HCT116 (cell line): Measurements from ENCODE around the gene PHC1. TPM values are rescaled to one million over a fixed set of nuclear protein-coding genes. Genes with fewer than 3 reads are reported as not detected.
"Not testable (repeated sequence)": the region's sequence is repeated elsewhere in the genome, so short reads cannot be mapped to it uniquely, and the experiment has no call there.

Experiments used
- ATAC-seq: fragments of 200-7000 bp; cut with Tn5 transposase; 2 replicates; pipeline ENCODE4 v1.9.1; 2020; ENCODE audit warnings: mild to moderate bottlenecking, moderate library complexity
- BruUV-seq: library from RNA; stranded (reverse); fragments of 400-500 nt; replicated peaks from 2 replicates; lab custom pipeline; 2021; lab: Mats Ljungman, UMichigan
- CTCF ChIA-PET: fragments of 300-600 bp; sonication (Branson Sonifier 250); formaldehyde crosslinking; loops from one replicate; lab custom pipeline; 2021; ENCODE audit warnings: antibody characterized with exemption; lab: Charles Lee
- POLR2A ChIA-PET: fragments of 300-600, 350-600 bp; sonication (Branson Sonifier 250); formaldehyde crosslinking; loops from one replicate; lab custom pipeline; 2021; ENCODE audit warnings: antibody characterized with exemption; lab: Charles Lee
- RAD21 ChIA-PET, 2 experiments: fragments of 300-600 bp; sonication (Branson Sonifier 250); formaldehyde crosslinking; loops; one replicate each; lab custom pipeline; 2023; ENCODE audit warnings: low total read pairs in 2 of 2; ENCODE audit not compliant: uncharacterized antibody in 2 of 2, unreplicated experiment in 2 of 2, low non-redundant PET in 1 of 2; lab: Charles Lee
- DNase-seq: peaks from one replicate; pipeline ENCODE4 v3.0.0-alpha.2; 2010; ENCODE audit warnings: low read depth, low spot score
- H2AFZ ChIP-seq: fragments of 200-600 bp; shearing (Covaris generic), sonication (generic); 2 replicates; pipeline ENCODE4 v1.6.1; 2017; ENCODE audit warnings: low read depth, mixed run types, mixed read lengths, antibody characterized with exemption, low read length; ENCODE audit not compliant: poor library complexity, severe bottlenecking
- H3K27ac ChIP-seq: 2 replicates; pipeline ENCODE4 v1.5.1; 2012; ENCODE audit warnings: low read depth, low read length
- H3K27me3 ChIP-seq: fragments of 200-600 bp; sonication (generic); 2 replicates; pipeline ENCODE4 v1.6.1; 2016; ENCODE audit warnings: mixed run types, low read length, mixed read lengths; ENCODE audit not compliant: insufficient read depth
- H3K36me3 ChIP-seq, 2 experiments: fragments of 200-500 bp in 1 of 2; fragments of 200-600 bp in 1 of 2; sonication (Bioruptor generic) in 1 of 2; sonication (generic) in 1 of 2; 2 replicates each; pipeline versions ENCODE4 v1.5.1 to v1.6.1; 2014 to 2016; ENCODE audit warnings: low read length in 2 of 2, inconsistent platforms in 1 of 2, mixed read lengths in 1 of 2, mixed run types in 1 of 2; ENCODE audit not compliant: insufficient read depth in 2 of 2, control insufficient read depth in 1 of 2
- H3K4me1 ChIP-seq, 2 experiments: fragments of 200-600 bp in 1 of 2; sonication (generic) in 1 of 2; 2 replicates each; pipeline versions ENCODE4 v1.5.1 to v1.6.1; 2012 to 2017; ENCODE audit warnings: low read length in 2 of 2, inconsistent platforms in 1 of 2, mild to moderate bottlenecking in 1 of 2, mixed read lengths in 1 of 2, mixed run types in 1 of 2, moderate library complexity in 1 of 2; ENCODE audit not compliant: insufficient read depth in 2 of 2, control insufficient read depth in 1 of 2
- H3K4me2 ChIP-seq: fragments of 200-600 bp; sonication (generic); 2 replicates; pipeline ENCODE4 v1.6.1; 2017; ENCODE audit warnings: mixed run types, low read length, mixed read lengths
- H3K4me3 ChIP-seq, 2 experiments: fragments of 200-600 bp in 1 of 2; sonication (generic) in 1 of 2; replicated peaks in 1 of 2; 2 replicates each; pipeline ENCODE4 v1.5.1; 2011 to 2016; ENCODE audit warnings: low read length in 2 of 2, control low read depth in 1 of 2, low read depth in 1 of 2, mild to moderate bottlenecking in 1 of 2, mixed read lengths in 1 of 2, mixed run types in 1 of 2
- H3K79me2 ChIP-seq: fragments of 200-600 bp; sonication (generic); 2 replicates; pipeline ENCODE4 v1.6.1; 2017; ENCODE audit warnings: mild to moderate bottlenecking, mixed run types, low read length, moderate library complexity, mixed read lengths; ENCODE audit not compliant: insufficient read depth
- H3K9ac ChIP-seq: fragments of 200-600 bp; sonication (generic); 2 replicates; pipeline ENCODE4 v1.6.1; 2016; ENCODE audit warnings: low read length, mixed read lengths
- H3K9me2 ChIP-seq: fragments of 200-600 bp; sonication (generic), shearing (Covaris generic); 2 replicates; pipeline ENCODE4 v1.6.1; 2017; ENCODE audit warnings: mixed run types, mild to moderate bottlenecking, moderate library complexity; ENCODE audit not compliant: insufficient read depth
- H3K9me3 ChIP-seq, 2 experiments: fragments of 200-500 bp in 1 of 2; fragments of 200-600 bp in 1 of 2; sonication (Bioruptor generic) in 1 of 2; sonication (generic) in 1 of 2; 2 replicates each; pipeline ENCODE4 v1.6.1; 2014 to 2017; ENCODE audit warnings: low read length in 2 of 2, mixed read lengths in 2 of 2, inconsistent platforms in 1 of 2, low read depth in 1 of 2, mild to moderate bottlenecking in 1 of 2, mixed run types in 1 of 2, moderate library complexity in 1 of 2; ENCODE audit not compliant: control insufficient read depth in 1 of 2, insufficient read depth in 1 of 2
- H4K20me1 ChIP-seq: fragments of 200-600 bp; sonication (generic), shearing (Covaris generic); 2 replicates; pipeline ENCODE4 v1.6.1; 2017; ENCODE audit warnings: mixed run types, mild to moderate bottlenecking, moderate library complexity; ENCODE audit not compliant: insufficient read depth
- SP1 ChIP-seq: IDR thresholded peaks from 2 replicates; pipeline ENCODE4 v1.6.1; 2012; ENCODE audit warnings: low read depth
- YY1 ChIP-seq: IDR thresholded peaks from 2 replicates; pipeline ENCODE4 v1.6.1; 2011; ENCODE audit warnings: low read length, low read depth, moderate library complexity, mild to moderate bottlenecking; ENCODE audit not compliant: insufficient replicate concordance; ENCODE audit errors: extremely low read depth
- ZFX ChIP-seq: fragments of 450-650 bp; IDR thresholded peaks from 2 replicates; pipeline ENCODE4 v1.6.1; 2017
- ZNF274 ChIP-seq: fragments of 200-500 bp; sonication (Bioruptor generic); IDR thresholded peaks from 2 replicates; pipeline ENCODE4 v1.6.1; 2014; ENCODE audit warnings: mild to moderate bottlenecking, low read depth, low read length, inconsistent platforms
- intact Hi-C: fragments of 100-400 bp; cut with micrococcal nuclease; formaldehyde crosslinking; loops from 2 replicates; pipeline ENCODE4 v1.10.0; 2022
- total RNA-seq: library from RNA; stranded (reverse); gene quantifications from one replicate; pipeline ENCODE4 v1.2.1, GENCODE V29; 2021; ENCODE audit not compliant: unreplicated experiment
- TF ChIP-seq, protein P1 (sequence below): IDR thresholded peaks from 2 replicates; pipeline ENCODE4 v1.6.1; 2012
- TF ChIP-seq, protein P2 (sequence below): IDR thresholded peaks from 2 replicates; pipeline ENCODE4 v1.6.1; 2011; ENCODE audit warnings: mild to moderate bottlenecking, low read length, moderate library complexity; ENCODE audit not compliant: insufficient replicate concordance; ENCODE audit errors: extremely low read depth
- TF ChIP-seq, protein P3 (sequence below): IDR thresholded peaks from 2 replicates; pipeline ENCODE4 v1.6.1; 2012; ENCODE audit warnings: low read depth
- TF ChIP-seq, protein P4 (sequence below): IDR thresholded peaks from 2 replicates; pipeline ENCODE4 v1.6.1; 2012

Gene PHC1
- total RNA-seq, 1 experiment from 2014 or later = 22.8 TPM

DNA sequence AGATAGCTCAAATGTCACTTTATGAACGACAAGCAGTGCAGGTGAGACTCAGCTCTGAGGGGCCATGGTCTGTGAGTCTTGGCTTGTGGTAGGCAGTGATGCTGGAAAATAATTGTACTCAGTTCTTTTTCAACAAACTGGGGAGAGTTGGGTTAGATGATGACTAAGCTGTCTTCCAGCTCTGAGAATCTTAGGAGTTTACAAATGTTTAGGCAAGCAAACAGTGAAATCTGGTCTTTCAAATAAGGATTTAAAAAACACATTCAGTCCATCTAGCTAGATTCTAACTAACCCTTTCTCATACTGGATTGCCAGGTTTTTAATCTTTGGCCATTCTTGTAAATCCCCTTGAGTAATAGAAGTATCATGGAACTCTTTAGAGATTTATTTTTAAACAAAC, 3.4 kb downstream of the PHC1 start:
- Histone ChIP-seq H3K9me3 (no peaks in the 10 kb centered on the region), H3K4me1 (peaks cover 14 to 20% of the 10 kb centered on the region in 2 experiments; a peak in 3 of 4 replicates), H3K4me3 (no peak overlapping the region), H3K9ac (no peak overlapping the region), H3K36me3 (no peaks in the 10 kb centered on the region), H3K79me2 (no peaks in the 10 kb centered on the region), H3K27me3 (no peaks in the 10 kb centered on the region), H2AFZ (no peak overlapping the region), H3K9me2 (no peaks in the 10 kb centered on the region), H3K27ac (no peak overlapping the region), H3K4me2 (no peak overlapping the region), H4K20me1 (no peaks in the 10 kb centered on the region)
- ChIA-PET RAD21 (no interaction called here), POLR2A (no interaction called here), CTCF (no interaction called here)
- no TSS peak for BruUV-seq
- intact Hi-C loops = no loop called here
- DNase-seq = no peak
- ATAC-seq = no peak
- TF ChIP-seq ZFX (no peak), ZNF274 (no peak), YY1 (no peak), SP1 (no peak)
- TF ChIP-seq, protein P1, sequence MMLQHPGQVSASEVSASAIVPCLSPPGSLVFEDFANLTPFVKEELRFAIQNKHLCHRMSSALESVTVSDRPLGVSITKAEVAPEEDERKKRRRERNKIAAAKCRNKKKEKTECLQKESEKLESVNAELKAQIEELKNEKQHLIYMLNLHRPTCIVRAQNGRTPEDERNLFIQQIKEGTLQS = no peak
- TF ChIP-seq, protein P2, sequence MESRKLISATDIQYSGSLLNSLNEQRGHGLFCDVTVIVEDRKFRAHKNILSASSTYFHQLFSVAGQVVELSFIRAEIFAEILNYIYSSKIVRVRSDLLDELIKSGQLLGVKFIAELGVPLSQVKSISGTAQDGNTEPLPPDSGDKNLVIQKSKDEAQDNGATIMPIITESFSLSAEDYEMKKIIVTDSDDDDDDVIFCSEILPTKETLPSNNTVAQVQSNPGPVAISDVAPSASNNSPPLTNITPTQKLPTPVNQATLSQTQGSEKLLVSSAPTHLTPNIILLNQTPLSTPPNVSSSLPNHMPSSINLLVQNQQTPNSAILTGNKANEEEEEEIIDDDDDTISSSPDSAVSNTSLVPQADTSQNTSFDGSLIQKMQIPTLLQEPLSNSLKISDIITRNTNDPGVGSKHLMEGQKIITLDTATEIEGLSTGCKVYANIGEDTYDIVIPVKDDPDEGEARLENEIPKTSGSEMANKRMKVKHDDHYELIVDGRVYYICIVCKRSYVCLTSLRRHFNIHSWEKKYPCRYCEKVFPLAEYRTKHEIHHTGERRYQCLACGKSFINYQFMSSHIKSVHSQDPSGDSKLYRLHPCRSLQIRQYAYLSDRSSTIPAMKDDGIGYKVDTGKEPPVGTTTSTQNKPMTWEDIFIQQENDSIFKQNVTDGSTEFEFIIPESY = no peak
- TF ChIP-seq, protein P3, sequence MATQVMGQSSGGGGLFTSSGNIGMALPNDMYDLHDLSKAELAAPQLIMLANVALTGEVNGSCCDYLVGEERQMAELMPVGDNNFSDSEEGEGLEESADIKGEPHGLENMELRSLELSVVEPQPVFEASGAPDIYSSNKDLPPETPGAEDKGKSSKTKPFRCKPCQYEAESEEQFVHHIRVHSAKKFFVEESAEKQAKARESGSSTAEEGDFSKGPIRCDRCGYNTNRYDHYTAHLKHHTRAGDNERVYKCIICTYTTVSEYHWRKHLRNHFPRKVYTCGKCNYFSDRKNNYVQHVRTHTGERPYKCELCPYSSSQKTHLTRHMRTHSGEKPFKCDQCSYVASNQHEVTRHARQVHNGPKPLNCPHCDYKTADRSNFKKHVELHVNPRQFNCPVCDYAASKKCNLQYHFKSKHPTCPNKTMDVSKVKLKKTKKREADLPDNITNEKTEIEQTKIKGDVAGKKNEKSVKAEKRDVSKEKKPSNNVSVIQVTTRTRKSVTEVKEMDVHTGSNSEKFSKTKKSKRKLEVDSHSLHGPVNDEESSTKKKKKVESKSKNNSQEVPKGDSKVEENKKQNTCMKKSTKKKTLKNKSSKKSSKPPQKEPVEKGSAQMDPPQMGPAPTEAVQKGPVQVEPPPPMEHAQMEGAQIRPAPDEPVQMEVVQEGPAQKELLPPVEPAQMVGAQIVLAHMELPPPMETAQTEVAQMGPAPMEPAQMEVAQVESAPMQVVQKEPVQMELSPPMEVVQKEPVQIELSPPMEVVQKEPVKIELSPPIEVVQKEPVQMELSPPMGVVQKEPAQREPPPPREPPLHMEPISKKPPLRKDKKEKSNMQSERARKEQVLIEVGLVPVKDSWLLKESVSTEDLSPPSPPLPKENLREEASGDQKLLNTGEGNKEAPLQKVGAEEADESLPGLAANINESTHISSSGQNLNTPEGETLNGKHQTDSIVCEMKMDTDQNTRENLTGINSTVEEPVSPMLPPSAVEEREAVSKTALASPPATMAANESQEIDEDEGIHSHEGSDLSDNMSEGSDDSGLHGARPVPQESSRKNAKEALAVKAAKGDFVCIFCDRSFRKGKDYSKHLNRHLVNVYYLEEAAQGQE = no peak
- TF ChIP-seq, protein P4, sequence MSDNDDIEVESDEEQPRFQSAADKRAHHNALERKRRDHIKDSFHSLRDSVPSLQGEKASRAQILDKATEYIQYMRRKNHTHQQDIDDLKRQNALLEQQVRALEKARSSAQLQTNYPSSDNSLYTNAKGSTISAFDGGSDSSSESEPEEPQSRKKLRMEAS = no peak

DNA sequence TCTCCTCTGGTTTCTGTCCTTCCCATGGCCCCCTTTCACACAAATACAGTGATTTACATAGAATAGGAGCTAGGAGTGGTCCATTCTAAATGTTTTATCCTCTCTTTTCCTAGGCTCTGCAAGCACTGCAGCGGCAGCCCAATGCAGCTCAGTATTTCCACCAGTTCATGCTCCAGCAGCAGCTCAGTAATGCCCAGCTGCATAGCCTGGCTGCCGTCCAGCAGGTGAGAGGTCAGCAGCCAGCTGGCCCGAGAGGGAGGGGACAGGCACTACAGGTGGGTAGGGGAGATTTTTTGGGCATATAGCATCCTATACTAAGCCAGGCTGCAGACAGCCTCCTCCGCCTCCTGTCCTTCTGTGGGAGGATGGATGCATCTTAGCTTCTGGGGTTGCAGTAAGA, 5.3 kb downstream of the PHC1 start:
- BruUV-seq, ATAC-seq, H3K4me1 ChIP-seq, H3K79me2 ChIP-seq, H3K9me3 ChIP-seq, H3K27me3 ChIP-seq, CTCF ChIA-PET, H3K9ac ChIP-seq, intact Hi-C loops, H3K9me2 ChIP-seq, H2AFZ ChIP-seq, DNase-seq, H3K4me3 ChIP-seq, H3K27ac ChIP-seq, H3K36me3 ChIP-seq, RAD21 ChIA-PET, H3K4me2 ChIP-seq, H4K20me1 ChIP-seq, POLR2A ChIA-PET: not testable (repeated sequence)
